ENCODE data around the gene POC1B.
A peak's percentile ranks its signal among the peaks of the same experiment; 100 is the strongest.

POC1B gene

GRCh38 chr12:89525824-89526770 lies at the start of gene POC1B:
Gene POC1B, minus strand, starts transcription at chr12:89526047. Its CDS starts 152 bp downstream, at chr12:89525895.
- peak; percentile 88 for DNase-seq
- Mint-ChIP-seq H3K27me3 (no peaks in the 10 kb centered on the region), H3K36me3 (ENCODE audit: low read depth) (peaks cover 42% of the 10 kb centered on the region), H3K9me3 (no peaks in the 10 kb centered on the region), H3K4me3 (peak within 1 kb of the TSS; percentile 93), H3K27ac (peak within 1 kb of the TSS; percentile 97), H3K4me1 (ENCODE audit: low read depth) (peaks cover 55% of the 10 kb centered on the region)

DNA sequence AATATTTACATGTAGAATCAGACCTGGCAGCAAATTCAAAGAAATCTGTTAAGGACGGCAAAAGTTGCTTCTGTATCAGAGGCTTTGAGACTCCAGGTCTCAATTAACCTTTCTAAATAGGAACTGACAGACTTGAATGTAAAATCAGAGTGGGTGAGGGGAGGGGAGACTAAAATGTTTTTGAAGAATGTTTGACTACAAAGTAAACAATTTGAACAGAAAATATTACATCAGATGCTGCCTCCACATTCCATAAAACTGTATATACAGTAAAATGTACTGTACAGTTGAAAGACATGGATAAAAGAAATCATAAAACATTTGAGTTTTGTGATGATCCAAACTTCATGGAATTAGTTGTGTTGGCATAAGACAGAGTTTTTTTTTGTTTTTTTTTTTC lies 49.5 kb upstream of the POC1B start:
- no peak for DNase-seq
- Mint-ChIP-seq H3K27ac (no peak overlapping the region), H3K36me3 (ENCODE audit: low read depth) (no peaks in the 10 kb centered on the region), H3K27me3 (no peaks in the 10 kb centered on the region), H3K4me1 (ENCODE audit: low read depth) (peaks cover 5% of the 10 kb centered on the region), H3K4me3 (no peak overlapping the region), H3K9me3 (no peaks in the 10 kb centered on the region)

GRCh38 chr12:89574736-89575208 lies 48.9 kb upstream of the POC1B start:
- Mint-ChIP-seq H3K4me3 (no peak overlapping the region), H3K27me3 (no peaks in the 10 kb centered on the region), H3K4me1 (ENCODE audit: low read depth) (peaks cover 5% of the 10 kb centered on the region), H3K36me3 (ENCODE audit: low read depth) (no peaks in the 10 kb centered on the region), H3K9me3 (no peaks in the 10 kb centered on the region), H3K27ac (no peak overlapping the region)
- no peak for DNase-seq

- no peaks in the 10 kb centered on the region for H3K36me3 Mint-ChIP-seq (ENCODE audit: low read depth)
- H3K4me1 Mint-ChIP-seq (ENCODE audit: low read depth): no peaks in the 10 kb centered on the region
- H3K27ac Mint-ChIP-seq: no peak overlapping the region
- H3K27me3 Mint-ChIP-seq: no peaks in the 10 kb centered on the region
- no peak overlapping the region for H3K4me3 Mint-ChIP-seq
- H3K9me3 Mint-ChIP-seq: no peaks in the 10 kb centered on the region
- DNase-seq: no peak
These were observed 47.4 kb upstream of the POC1B start for GRCh38 chr12:89573051-89573810.

DNA sequence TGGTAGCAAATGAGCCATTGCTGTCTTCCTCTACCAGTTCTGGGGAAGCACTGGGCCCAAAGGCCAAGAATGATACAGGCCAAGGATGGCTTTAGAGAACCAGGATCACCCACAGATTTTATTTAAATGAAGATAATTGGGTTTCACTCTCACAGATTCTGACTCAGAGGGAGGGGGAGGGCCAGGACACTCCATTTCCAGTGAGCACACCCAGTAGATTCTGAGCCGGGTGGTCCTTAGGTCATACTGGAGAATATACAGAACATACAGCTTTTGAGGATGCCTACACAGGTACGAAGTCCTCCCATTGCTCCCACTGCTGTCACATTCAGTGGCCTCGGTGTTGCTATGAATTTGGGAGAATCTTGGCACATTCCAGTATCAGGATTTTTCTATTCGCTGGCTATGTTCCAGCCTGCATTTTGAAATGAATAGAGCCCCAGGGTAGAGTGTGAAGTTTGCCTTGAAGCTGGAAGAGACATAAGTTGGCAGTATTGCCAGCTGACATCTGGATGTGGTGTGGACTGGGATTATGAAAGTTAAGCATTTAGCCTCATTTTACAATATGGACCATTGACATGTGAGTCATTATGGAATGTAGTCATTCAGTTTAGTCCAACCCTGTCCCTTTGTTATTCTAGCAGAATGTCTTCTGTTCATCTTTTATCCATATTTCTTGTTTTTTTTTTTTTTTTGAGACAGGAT lies 45.8 kb upstream of the POC1B start:
- H3K9me3 Mint-ChIP-seq: no peaks in the 10 kb centered on the region
- no peak overlapping the region for H3K4me3 Mint-ChIP-seq
- H3K27ac Mint-ChIP-seq: no peak overlapping the region
- no peaks in the 10 kb centered on the region for H3K27me3 Mint-ChIP-seq
- DNase-seq: no peak
- H3K4me1 Mint-ChIP-seq (ENCODE audit: low read depth): peaks cover 5% of the 10 kb centered on the region
- H3K36me3 Mint-ChIP-seq (ENCODE audit: low read depth): no peaks in the 10 kb centered on the region

DNA sequence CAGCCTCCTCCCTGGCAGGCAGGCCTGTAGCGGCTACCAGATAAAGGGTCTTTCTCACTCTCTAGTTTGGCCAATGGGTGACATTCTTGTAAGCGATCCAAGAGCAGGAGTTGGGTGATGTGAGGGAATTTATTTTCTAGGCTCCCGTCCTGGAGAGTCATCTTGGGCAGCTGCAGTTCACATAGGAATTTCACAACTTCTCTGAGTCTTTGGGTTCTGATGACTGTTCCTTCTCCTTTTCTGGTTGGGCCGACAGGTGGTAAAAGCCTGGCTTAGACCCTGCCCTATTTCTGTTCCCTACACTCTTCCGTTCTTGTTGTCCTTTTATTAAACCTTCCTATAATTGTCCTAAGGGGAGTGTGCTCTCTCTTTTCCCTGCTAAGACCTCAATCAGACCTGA lies 42.6 kb upstream of the POC1B start:
- no peak for DNase-seq
- H3K27me3 Mint-ChIP-seq: no peaks in the 10 kb centered on the region

DNA sequence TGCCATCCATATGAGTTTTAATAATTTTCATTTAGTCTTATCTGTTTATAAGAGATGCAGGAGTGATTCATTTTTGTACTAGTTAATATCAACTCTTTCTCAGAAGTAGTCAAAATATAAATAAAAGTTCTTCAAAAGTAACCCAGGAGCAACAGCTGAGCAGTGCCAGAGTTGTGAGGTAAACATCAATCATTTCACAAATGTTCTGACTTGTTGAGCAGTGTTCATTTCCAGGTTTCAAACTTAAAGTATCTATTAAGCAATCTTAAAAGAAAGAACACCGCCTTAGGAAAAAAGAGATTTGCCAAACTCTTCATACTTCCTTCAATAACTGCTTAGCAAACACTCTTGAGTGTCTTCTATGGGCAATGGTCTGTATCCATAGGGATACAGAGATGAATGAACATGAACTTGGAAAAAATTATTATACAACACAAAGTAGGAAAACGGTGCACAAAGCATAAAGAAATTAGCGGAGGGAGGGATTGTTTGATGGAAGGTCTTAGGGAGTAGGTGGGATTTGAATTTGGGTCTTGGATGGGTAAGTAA lies 41.9 kb upstream of the POC1B start:
- Mint-ChIP-seq H3K27me3 (no peaks in the 10 kb centered on the region), H3K4me1 (ENCODE audit: low read depth) (peaks cover 9% of the 10 kb centered on the region), H3K9me3 (no peaks in the 10 kb centered on the region), H3K4me3 (no peak overlapping the region), H3K27ac (no peak overlapping the region), H3K36me3 (ENCODE audit: low read depth) (no peaks in the 10 kb centered on the region)
- no peak for DNase-seq

More for the DNA sequence above, 42.6 kb upstream of the POC1B start:
- Mint-ChIP-seq H3K4me3 (no peak overlapping the region), H3K4me1 (ENCODE audit: low read depth) (peaks cover 9% of the 10 kb centered on the region), H3K36me3 (ENCODE audit: low read depth) (no peaks in the 10 kb centered on the region), H3K27ac (no peak overlapping the region), H3K9me3 (no peaks in the 10 kb centered on the region)

DNA sequence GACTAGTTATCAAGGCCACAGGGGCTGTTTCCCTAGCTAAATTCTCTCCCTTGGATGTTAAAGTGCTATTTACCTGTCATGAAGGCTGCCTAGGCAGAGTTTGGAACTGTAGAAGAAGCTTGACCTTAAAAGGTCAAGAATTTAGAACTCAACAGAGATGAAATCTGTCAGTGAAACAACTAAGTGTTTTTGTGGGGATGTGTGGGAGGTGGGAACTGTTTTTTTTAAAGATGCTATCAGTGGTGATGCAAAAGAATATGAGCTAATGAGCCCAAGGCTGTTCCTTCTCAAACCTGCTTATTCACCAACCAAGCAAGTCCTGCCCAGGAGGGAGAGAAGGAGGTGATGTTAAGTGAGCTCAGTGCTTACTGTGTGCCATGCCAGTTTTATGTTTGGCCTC lies 40.8 kb upstream of the POC1B start:
- Mint-ChIP-seq H3K4me3 (no peak overlapping the region), H3K27me3 (no peaks in the 10 kb centered on the region)

DNA sequence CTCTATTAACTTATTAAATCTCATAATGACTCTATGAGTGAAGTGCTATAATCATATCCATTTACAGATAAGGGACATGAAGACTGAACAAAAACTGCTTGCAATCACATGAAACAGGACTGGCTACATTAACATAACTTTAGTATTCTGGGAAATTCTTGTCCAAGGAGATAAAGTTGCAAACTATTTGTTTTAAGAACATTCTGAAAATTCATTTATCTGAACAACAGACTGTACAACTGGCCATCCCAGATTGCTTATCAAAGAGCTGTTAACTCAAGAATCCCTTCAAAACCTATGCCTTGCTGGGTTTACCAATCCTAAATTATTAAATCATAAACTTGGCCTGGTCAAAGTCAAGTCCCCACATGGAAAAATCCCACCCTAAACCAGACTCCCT lies 39.2 kb upstream of the POC1B start:
- DNase-seq: no peak
- H3K4me1 Mint-ChIP-seq (ENCODE audit: low read depth): peaks cover 12% of the 10 kb centered on the region
- no peaks in the 10 kb centered on the region for H3K27me3 Mint-ChIP-seq
- no peaks in the 10 kb centered on the region for H3K9me3 Mint-ChIP-seq
- H3K27ac Mint-ChIP-seq: no peak overlapping the region
- H3K36me3 Mint-ChIP-seq (ENCODE audit: low read depth): no peaks in the 10 kb centered on the region
- no peak overlapping the region for H3K4me3 Mint-ChIP-seq

More for the DNA sequence above, 40.8 kb upstream of the POC1B start:
- H3K9me3 Mint-ChIP-seq: no peaks in the 10 kb centered on the region
- H3K4me1 Mint-ChIP-seq (ENCODE audit: low read depth): peaks cover 12% of the 10 kb centered on the region
- no peak overlapping the region for H3K27ac Mint-ChIP-seq
- no peaks in the 10 kb centered on the region for H3K36me3 Mint-ChIP-seq (ENCODE audit: low read depth)
- DNase-seq: no peak

GRCh38 chr12:89559753-89560152 lies 33.9 kb upstream of the POC1B start:
- no peak for DNase-seq
- H3K36me3 Mint-ChIP-seq (ENCODE audit: low read depth): no peaks in the 10 kb centered on the region
- no peaks in the 10 kb centered on the region for H3K9me3 Mint-ChIP-seq
- H3K27me3 Mint-ChIP-seq: no peaks in the 10 kb centered on the region
- H3K4me1 Mint-ChIP-seq (ENCODE audit: low read depth): peaks cover 3% of the 10 kb centered on the region
- H3K4me3 Mint-ChIP-seq: no peak overlapping the region
- no peak overlapping the region for H3K27ac Mint-ChIP-seq

DNA sequence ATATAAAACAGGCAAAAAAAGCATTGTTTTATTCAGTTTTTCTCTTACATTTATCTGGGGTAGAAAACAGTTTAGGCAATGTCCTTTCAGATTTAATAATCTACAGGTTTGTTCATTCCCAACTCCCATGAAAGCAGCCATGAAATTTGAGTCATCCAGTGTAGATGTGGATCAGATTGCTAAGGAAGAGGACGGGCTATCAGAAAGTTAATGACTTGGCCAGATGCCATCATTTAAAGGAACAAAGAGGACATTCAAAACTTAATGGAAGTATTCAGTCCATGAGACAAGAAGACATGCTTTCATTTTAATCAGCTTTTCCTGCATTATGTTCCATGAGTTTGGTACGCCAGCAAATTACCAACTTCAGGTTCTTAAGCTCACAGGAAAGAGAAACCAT lies 31.1 kb upstream of the POC1B start:
- no peak for DNase-seq
- Mint-ChIP-seq H3K9me3 (peaks cover 4% of the 10 kb centered on the region), H3K4me3 (no peak overlapping the region), H3K27ac (no peak overlapping the region), H3K36me3 (ENCODE audit: low read depth) (no peaks in the 10 kb centered on the region), H3K27me3 (no peaks in the 10 kb centered on the region), H3K4me1 (ENCODE audit: low read depth) (peaks cover 2% of the 10 kb centered on the region)

DNA sequence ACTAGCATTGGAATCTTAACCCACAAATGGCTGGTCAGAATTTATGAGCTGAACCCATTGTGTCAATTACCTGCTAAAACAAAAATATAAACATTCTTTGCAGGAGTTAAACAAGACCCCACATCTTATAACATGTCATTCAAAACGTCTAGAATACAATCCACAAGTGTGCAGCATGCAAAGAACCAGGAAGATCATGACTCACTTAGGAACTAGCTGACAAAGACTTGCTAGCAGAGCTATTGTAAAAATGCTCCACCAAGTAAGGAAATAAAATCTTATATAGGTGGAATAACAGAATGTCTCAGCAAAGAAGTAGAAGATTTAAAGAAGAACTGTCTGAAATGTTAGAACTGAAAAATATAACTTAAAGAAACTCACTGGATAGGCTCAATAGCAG lies 26.5 kb upstream of the POC1B start:
- Mint-ChIP-seq H3K27ac (no peak overlapping the region), H3K4me1 (ENCODE audit: low read depth) (no peaks in the 10 kb centered on the region), H3K4me3 (no peak overlapping the region), H3K36me3 (ENCODE audit: low read depth) (no peaks in the 10 kb centered on the region), H3K9me3 (peaks cover 4% of the 10 kb centered on the region), H3K27me3 (peaks cover 3% of the 10 kb centered on the region)
- DNase-seq: no peak

- H3K4me3 Mint-ChIP-seq: no peak overlapping the region
- no peaks in the 10 kb centered on the region for H3K36me3 Mint-ChIP-seq (ENCODE audit: low read depth)
- H3K27me3 Mint-ChIP-seq: peaks cover 3% of the 10 kb centered on the region
- peaks cover 4% of the 10 kb centered on the region for H3K9me3 Mint-ChIP-seq
- no peak overlapping the region for H3K27ac Mint-ChIP-seq
- DNase-seq: no peak
- H3K4me1 Mint-ChIP-seq (ENCODE audit: low read depth): no peaks in the 10 kb centered on the region
These were observed 25.9 kb upstream of the POC1B start for GRCh38 chr12:89551747-89552146.

DNA sequence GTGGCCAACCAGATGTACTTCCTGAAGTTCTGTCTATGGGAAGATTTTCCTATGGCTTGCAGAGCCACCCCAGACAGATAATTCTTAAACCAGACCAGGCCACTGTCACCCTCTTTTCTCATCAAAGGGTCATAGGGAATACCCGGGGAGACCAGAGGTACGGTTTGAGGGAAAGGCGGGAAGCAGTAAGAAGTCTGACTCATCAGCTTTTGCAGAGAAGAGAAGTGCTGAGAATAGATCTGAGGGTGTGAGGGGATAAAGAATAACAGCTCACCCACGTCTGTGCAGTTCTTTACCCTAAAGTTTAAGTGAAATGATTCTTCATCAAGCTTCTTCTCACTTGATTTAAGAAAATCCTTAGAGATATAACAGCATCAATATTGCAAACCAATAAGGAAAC lies 21.3 kb upstream of the POC1B start:
- Mint-ChIP-seq H3K4me3 (no peak overlapping the region), H3K36me3 (ENCODE audit: low read depth) (no peaks in the 10 kb centered on the region), H3K27me3 (peaks cover 3% of the 10 kb centered on the region), H3K4me1 (ENCODE audit: low read depth) (peaks cover 3% of the 10 kb centered on the region), H3K27ac (no peak overlapping the region), H3K9me3 (no peaks in the 10 kb centered on the region)
- DNase-seq: no peak
